Hippocampal formation (tissue), 2 donors: Measurements from ENCODE around the gene FLVCR2.

Experiments used
- DNase-seq, 2 donors: peaks; one replicate each; lab custom pipeline; 2025; lab: John Stamatoyannopoulos, UW

The FLVCR2 gene

DNA sequence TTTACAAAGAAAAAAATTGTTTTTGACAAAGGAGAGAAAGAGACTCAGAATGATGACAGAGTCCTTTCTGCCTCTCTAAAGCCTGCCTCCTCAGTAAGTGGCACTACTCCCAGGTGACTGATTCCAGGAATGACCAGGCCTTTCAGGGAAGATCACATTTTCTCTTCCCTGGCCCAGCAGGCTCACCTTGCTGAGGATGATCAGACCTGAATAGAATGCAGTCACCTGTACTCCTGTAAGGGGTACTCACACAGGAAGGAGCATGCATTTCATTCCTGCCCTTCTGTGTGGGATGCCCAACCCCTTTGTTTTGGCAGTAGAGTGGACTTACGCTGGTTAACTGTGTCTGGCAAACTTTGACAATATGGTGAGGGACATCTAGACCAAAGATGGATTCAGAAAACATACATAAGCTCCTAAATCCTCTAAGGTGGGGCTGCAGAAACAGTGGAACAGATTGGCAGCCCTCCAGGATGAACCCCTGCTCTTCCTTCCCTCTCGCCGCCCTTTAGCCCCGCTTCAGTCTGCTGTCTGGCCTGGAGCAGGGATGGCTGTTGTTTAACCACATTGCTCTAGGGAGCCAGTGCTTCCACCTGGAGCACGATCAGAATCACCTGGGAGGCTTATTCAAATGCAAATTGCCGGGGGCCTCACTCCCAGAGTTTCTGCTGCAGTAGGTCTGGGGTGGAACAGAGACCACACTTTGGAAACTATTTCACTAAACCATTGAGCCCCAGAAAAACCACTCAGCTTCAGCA, 52.5 kb downstream of the FLVCR2 start:
- no peak for DNase-seq

DNA sequence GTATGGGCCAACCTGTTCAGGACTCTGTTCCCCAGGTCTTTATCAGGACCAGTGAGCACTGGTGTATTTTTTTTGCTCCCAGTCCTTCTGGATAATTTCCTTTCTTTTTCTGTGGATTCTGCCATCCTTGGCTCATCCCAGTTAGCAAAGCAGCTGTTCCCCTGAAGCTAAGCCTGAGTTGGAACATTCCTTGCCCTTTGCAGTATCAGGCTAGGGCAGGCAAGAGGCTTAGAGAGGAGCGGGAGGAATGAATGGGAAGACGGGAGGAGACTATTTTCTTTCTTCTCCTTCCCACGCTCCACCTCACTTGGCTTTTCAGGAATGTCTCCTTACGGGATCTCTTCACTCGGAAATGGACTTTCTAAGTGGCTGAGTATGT, 53.0 kb downstream of the FLVCR2 start:
- DNase-seq, result no peak

DNA sequence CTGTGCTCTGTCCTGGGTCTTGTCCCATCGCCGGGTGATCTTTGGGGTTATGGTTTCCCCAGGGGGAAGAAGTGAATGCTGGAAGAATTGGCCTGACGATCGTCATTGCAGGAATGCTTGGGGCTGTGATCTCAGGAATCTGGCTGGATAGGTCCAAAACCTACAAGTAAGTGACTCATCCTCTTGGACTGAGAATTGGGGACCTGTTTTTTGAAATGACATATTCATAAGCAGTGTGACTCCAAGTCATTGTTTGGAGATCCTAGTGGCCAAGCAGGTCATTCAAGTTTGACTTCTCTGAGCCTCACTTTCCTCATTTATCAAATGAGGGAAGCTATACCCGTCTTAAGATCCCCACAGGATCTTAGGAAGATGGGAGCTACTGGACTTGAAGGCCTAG, 56.4 kb downstream of the FLVCR2 start:
- no peak for DNase-seq

DNA sequence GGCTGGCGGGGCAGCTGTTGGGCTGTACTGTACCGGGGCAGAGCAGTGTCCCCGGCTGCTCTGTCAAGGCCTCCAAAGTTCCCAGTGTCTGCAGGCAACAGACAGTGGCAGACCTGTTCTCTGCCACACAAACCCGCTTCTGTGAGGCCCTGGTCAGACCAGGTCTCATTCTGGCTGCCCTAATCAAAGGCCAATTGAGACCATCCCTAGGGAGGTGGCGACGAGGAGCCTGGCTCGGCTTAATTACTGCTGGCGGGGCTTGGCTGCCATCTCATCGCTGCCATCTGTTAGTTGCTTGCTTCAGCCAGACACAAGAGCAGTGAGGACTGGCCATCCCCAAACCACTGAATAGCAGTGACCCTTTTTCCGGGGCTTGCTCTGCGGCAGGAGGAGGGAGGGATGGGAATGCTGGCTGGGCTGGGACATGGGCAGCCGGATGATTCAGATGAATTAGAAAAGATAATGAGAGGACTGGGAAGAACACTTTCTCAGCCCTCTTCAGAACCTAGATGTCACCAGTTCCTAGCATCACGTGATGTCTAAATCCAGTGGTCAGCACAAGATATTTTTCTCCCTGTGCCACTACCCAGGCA, 57.8 kb downstream of the FLVCR2 start:
- peak; percentile 3 to 37 for DNase-seq

DNA sequence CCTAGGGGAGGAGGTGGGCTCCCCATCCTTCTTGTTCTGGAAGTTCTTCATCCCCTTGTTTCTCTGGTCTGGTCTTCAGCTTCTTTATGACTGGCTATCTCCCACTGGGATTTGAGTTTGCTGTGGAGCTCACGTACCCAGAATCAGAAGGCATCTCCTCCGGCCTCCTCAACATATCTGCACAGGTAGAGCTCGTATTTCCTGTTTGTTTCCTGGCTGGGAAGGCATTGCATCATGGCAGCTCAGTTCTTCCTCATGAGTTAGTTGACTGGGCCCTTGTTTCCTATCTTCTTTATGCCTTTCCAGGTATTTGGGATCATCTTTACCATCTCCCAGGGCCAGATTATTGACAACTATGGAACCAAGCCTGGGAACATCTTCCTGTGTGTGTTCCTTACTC, 62.5 kb downstream of the FLVCR2 start:
- no peak for DNase-seq

DNA sequence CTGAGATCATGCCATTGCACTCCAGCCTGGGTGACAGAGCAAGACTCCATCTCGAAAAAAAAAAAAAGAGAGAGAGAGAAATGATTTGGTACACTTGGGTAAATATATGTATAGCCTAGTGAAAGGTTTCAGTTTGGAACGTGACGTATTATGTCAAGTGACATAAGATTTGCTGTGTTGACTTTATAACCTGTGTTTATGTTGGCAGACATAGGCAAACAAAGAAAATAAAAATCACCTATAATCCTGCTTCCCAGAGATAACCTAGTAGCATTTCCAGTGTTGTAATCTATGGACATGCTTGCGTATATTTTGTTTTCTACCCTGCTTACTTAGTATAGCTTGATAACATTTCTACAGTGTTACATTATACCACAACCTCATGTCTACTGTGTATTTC, 65.6 kb downstream of the FLVCR2 start:
- DNase-seq, result no peak

DNA sequence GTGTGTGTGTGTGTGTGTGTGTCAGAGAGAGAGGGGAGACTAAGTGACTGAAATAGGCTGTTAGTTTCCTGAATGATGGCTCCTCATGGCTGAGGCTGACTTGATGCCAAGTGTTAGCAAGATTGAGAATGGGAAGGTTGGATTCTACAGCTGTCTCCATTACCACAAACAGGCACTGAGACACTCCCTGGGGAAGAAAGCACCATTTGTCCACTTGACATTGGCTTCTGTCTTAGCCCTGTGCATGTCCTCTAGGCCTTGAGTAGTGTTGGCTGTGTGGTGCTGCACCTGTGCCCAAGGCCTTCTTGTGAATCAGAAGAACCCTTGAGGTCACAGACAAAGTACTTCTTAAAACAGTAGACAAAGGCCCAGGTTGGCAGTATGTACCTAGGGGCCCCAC, 66.6 kb downstream of the FLVCR2 start:
- DNase-seq, result no peak

DNA sequence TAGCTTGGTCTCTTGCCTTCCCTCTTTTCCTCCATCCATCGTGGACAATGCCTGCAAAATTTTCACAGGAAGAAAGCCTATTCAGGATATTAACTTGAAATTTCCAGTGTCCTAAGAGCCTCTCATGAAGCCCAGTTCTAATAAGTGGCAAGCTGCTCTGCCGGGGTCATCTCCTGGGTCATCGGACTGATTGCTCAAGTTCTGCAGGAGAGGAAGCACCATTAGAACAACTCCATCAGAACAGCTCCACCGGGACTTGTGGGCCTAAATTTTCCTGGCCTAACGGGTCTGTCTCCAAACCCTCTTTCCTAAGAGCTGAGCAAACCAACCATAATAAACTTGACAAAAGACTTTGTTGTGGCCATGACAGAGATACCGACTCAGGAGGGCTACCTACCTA, 68.3 kb downstream of the FLVCR2 start:
- no peak for DNase-seq

DNA sequence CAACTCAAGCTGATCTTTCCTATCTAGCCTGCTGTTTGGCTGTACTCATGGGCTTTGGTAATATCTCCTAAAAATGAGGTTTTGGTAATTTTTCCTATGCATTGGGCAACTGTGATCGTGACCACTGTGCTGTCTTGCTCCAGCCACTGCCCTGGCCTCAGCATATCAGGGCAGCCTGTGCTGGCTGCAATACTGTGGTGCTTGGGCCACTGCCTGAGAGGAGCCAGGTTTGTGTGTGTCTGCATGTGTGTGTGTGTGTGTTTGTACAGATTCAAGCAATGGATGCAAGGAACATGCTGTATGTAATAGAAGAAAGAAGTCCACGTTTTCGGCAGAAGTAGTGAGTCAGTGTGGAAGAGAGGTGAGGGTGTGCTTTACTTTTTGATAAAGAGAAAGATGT, 69.2 kb downstream of the FLVCR2 start:
- DNase-seq, result no peak

DNA sequence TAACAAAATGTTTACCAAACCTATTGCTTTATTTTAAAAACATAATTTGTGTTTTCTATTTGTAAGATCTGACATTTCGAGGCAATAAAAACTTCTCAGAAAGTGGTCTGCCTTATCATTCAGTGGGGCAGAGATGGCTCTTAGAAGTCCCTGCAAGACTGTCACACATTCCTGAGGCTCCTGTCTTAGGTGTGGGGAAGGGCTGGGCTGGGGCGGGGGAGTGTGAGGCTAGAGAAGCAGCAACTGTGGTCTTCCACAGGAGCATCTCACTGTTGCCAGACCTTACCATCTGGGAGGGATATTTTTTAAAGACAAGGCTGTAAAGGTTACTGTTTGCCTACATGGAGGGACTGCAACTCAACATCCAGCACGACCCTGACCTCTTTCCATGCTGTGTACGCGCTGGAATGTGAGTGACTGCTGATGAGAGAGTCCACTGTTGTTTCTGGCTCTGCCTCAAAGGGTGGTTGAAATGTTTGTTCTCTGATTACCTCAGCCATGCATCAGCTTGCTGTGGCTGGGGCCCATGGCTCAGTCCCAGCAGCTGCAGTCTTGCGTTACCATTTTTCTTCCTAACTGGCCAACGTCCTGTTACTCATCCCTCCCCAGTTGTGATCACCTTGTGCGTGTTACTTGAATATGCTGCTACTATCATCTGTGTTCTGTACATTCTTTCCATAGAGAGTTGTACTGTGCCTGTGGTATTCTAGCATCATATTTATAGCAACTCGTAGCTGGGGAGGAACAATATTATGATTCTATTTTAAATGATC, 69.8 kb downstream of the FLVCR2 start:
- DNase-seq, result no peak

DNA sequence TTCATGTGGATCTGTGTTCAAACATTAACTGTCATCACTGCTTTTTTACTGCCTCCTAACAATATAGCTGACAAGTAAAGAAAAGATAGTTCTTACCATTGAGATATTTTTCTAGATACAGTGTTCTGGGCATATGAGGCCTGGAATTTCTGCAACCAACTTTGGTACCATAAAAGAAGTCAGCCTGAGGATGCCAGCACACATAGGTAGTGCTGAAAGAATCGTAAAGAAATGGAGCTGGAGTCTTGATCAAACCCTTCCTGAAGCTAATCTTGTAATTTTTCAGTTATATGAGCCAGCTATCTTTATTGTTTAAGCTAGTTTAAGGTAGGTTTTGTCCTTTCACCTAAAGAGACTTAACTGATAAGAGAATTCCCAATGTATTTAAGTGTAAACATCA, 70.9 kb downstream of the FLVCR2 start:
- DNase-seq, result no peak

DNA sequence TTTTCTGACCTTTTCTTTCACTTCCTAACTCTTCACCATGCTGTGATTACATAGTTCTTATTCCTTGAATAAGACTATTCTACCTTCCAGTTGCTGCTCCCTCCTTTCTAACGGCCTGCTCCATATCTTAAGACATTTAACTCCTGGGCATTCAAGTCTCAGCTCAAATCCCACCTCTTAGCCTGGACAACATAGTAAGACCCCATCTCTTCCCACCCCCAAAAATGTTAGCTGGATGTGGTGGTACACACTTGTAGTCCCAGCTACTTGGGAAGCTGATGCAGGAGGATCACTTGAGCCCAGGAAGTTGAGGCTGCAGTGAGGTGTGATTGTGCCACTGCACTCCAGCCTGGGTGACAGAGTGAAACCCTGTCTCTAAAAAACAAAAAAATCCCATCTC, 71.4 kb downstream of the FLVCR2 start:
- no peak for DNase-seq

DNA sequence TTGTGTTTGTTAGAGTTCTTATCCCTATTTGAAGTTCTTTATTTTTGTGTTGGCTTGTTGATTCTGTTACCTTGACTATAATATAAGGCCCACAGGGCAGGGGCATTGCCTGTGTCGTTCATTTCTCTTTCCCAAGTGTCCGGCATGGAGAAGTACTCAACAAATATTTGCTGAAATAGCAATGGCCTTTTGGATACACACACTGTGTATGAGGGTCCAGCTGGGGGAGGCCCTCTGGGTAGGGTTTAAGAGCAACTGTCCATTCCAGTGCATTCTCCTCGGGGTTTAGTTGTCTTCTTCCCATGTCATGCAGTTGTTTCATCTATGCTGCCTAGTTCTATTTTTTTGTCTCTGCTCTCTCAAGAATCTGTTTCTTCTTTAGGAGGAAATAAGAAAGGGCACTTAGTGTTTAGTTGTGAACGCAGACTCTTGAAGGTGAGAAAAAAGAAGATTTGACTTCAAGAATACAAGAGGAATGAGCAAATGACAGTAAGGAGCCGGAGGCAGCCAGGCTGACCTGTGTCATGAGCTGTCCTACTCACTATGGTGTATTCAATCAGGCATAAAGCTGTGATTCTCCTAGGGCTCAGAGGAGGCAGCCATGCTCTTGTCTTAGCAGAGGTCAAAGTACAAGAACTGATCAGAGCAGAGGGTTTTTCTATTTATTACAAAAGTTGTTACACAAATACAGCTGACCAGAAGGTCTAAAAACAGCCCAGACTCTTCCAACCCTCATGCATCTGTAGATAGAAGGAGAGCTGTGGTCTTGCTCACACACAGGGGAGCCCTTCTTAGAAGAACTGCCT, 72.0 kb downstream of the FLVCR2 start:
- no peak for DNase-seq

DNA sequence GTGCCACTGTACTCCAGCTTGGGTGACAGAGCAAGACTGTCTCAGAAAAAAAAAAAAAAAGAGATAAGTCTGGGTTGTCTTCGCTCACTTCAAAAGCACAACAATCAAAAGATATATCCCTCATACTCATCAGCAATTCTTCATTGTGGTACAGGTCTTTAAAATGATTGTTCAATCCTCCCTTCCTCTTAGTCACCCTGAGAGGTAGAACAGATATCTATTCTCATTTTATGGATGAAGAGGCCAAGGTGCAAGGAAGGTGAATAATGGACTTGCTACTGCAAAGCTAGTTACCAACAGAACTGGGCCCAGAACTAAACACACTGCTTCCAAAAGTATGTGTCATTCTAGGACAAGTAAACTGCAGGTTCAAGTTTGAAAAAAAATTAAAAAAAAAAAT, 75.1 kb downstream of the FLVCR2 start:
- no peak for DNase-seq

DNA sequence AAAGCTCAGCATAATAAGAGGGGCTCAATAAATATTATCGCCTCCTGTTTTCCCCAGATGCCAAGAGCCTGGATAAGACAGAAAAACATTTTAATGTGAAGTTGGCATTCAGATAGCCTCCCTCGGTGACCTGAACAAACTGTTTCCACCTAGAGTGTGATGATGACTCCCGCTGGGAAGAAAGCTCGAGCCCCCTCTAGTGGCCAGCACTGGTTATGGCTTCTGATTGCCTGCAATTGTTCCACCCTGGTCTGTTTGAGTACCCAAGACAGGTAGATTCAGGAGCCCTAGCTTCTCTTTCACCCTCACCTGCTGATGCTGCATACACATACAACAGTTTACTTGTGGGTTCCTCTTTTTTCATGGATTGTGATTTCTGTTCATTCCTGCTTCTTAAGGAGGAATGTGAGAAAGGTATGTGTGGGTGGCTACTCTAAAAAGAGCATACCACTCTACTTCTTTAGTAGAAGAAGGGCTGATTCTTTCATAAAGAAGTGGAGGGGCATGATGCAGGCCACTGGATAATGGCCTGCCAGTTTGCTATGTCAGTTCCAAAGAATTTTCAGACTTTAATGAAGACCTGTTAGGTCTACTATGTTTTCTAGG, 75.8 kb downstream of the FLVCR2 start:
- DNase-seq, result peak; percentile 55 to 73

DNA sequence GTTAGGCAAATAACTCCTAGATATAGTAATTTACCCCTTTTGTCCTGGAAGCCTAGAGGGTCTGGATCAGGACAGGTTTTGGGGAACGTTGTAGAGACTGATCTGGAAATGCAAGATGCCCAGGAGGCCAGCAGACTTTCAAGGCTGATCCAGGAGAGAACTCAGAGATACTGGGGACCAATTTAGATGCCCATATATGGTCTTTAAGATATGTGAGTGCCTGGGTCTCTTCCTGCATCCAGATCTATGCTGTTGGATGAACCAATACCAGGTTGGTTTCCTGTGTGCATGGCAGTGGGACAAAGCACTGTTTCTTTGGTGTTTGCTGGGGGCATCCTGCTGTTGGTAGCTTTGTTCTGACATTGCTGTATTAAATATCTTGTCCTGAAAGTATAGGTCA, 76.8 kb downstream of the FLVCR2 start:
- DNase-seq, result no peak

DNA sequence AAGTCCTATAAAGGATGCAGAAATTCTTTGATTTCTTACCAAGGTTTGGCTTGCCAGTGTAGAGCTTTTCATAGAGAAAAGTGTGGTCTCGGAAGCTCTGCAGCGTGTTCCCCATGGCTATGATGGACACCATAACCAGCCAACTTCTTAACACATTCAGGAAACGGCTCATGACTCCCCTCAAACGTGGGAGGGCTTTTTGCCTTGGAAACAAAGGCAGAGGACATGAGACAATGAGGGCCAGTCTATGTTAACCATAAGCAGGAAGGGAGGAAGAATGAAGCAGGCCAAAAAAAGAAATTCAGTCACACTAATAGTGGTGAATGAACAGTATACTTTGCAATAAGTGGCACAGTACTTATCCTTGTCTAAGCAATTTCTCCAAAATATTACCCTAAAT, 78.9 kb downstream of the FLVCR2 start:
- DNase-seq, result no peak

DNA sequence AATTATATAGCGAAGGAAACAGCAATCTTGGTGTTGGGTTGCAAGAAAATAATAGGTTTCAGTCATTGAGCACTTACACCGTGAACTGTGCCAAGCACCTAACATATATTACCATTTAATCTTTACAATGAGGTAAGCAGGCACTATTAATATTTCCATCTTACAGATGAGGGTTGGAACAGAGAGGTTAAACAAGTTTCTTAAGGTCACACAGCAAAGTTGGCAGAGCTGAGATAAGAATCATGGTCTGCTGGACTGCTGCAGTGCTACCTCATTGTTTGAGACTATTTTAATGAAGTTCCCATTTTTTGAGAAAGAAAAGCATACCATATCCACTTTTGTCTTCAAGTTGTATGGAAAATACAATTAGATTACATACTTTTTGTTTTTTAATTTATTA, 80.5 kb downstream of the FLVCR2 start:
- no peak for DNase-seq

DNA sequence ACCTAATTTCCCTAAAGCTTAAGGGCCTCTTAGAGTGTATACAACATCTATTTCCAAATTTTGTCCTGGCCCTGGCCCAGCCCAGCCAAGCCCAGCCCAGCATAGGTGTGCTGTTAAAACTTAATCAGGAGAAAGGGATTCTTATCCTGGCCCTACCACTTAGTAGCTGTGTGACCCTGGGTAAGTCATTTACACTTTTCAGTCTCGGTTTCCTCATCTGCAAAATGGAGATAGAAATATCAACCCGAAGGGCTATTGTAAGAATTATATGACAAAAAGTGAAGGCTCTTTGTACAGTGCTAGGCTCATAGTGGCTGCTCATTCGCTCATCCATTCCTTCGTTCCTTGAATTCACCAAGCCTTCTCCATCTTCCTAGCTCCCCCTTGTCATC, 81.8 kb downstream of the FLVCR2 start:
- DNase-seq, result no peak

DNA sequence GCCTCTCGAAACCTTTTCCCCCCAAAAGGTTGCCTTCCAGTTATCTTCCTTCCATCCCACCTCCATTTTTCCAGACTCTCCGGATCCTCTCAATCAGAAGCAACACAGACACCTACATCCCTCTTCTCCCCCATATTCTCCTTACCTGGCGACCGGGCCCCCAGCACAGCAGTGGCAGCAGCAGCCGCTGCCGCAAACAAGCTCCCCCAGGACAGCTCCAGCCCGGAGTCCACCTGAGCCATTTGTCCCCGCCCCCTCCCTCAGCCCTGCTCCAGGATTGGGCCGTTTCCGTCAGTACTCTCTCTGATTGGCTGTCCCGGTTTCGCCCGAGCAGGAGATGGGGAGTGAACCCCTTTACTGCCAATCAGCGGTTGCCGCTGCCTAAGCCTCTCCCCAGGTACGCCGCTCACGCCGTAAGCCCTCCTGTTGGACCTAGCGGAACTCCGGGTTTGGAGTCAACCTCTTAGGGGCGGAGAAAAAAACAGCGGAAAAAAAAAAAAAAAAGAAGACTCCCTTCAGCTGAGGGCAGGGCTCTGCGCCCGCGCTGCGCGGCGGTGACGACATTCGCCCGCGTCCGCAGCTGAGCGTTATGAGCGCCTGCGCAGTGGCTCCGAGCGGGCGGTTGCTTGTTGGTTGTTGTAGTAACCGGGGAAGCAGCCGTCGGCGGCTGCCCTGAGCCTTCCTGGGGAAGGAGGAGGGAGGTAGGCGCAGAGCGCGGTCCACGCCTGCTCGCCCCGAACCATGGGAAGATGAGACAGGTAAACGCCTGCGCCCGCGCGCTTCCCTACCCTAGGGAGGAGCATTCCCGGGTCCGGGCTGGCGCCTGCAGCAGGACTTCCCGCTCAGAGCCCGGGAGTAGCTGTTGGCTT, 82.4 kb downstream of the FLVCR2 start, which contains the start of the genes ERG28 and TTLL5:
ERG28 (minus strand) TSS at position 247 of the 869 bp plus-strand sequence. CDS start 3,374 bp downstream, outside the sequence.
TTLL5 (plus strand) TSS at position 617 of the 869 bp plus-strand sequence. CDS start 1,904 bp downstream, outside the sequence.
- peak; percentile 95 to 98 for DNase-seq

DNA sequence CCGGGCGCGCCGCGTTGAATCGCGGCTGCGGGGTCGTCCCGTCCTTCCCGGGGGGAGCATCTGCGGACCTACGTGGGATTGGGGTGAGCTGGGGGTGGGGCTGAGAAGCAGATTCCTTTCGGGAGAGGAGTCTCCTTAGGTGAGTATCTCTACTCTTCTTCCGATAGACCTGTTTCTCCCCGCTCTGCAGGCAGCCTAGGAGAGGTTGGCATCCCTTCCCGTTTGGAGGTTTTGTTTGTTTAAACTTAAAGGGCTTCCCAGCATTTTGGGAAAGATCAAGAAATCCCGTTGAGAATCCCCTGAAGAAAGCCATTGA, 83.0 kb downstream of the FLVCR2 start:
- no peak for DNase-seq
